H1 (cell line): ENCODE measurements around the gene RPL3. TPM values are rescaled to one million over a fixed set of nuclear protein-coding genes. Genes with fewer than 3 reads are reported as not detected.

Experiments
- CTCF ChIA-PET: fragments of 300-600 bp; sonication (Branson Sonifier 250); formaldehyde crosslinking; loops from one replicate; lab custom pipeline; 2021; ENCODE audit not compliant: partially characterized antibody; lab: Charles Lee
- POLR2A ChIA-PET: fragments of 300-600 bp; sonication (Branson Sonifier 250); formaldehyde crosslinking; loops from one replicate; lab custom pipeline; 2021; ENCODE audit warnings: inconsistent platforms; ENCODE audit not compliant: partially characterized antibody; lab: Charles Lee
- DNase-seq, 2 experiments: peaks; one replicate each; pipeline versions ENCODE4 v3.0.0 to v3.0.0-alpha.2; 2010 to 2022; ENCODE audit warnings: low spot score in 2 of 2, low read depth in 1 of 2, mixed read lengths in 1 of 2
- FAIRE-seq: peaks from 2 replicates; lab custom pipeline; 2011; peaks lifted over from hg19 to GRCh38; lab: Jason Lieb, UNC
- H2AFZ ChIP-seq: 2 replicates; pipeline ENCODE4 v1.8.1; 2012; ENCODE audit warnings: low read length, inconsistent platforms
- H2AK5ac ChIP-seq: 2 replicates; pipeline ENCODE4 v1.6.1; 2013; ENCODE audit warnings: low read depth, low read length
- H2BK120ac ChIP-seq: replicated peaks from 2 replicates; pipeline ENCODE3; 2013; ENCODE audit warnings: low read depth, low read length, inconsistent platforms
- H2BK12ac ChIP-seq: 2 replicates; pipeline ENCODE4 v1.6.1; 2013; ENCODE audit warnings: low read depth, low read length
- H2BK15ac ChIP-seq: 2 replicates; pipeline ENCODE4 v1.6.1; 2013; ENCODE audit warnings: low read length
- H2BK20ac ChIP-seq: 2 replicates; pipeline ENCODE4 v1.6.1; 2013; ENCODE audit warnings: low read length
- H2BK5ac ChIP-seq: 2 replicates; pipeline ENCODE4 v1.6.1; 2013; ENCODE audit warnings: low read depth, low read length
- H3K14ac ChIP-seq: 2 replicates; pipeline ENCODE4 v1.6.1; 2013; ENCODE audit warnings: inconsistent platforms; ENCODE audit not compliant: insufficient read length
- H3K18ac ChIP-seq: 2 replicates; pipeline ENCODE4 v1.6.1; 2013; ENCODE audit warnings: low read length; ENCODE audit errors: extremely low read depth
- H3K23ac ChIP-seq: 2 replicates; pipeline ENCODE4 v1.6.1; 2013; ENCODE audit warnings: inconsistent platforms; ENCODE audit not compliant: insufficient read length
- H3K23me2 ChIP-seq: 2 replicates; pipeline ENCODE4 v1.6.1; 2013; ENCODE audit warnings: low read depth, low read length
- H3K27ac ChIP-seq: 2 replicates; pipeline ENCODE4 v1.6.1; 2011; ENCODE audit warnings: low read depth, low read length, inconsistent platforms
- H3K27me3 ChIP-seq, 4 experiments: replicated peaks in 1 of 4; 1 replicate in 1 of 4; 2 replicates in 3 of 4; pipeline versions ENCODE4 v1.6.1 to v1.8.1; 2011 to 2013; ENCODE audit warnings: low read length in 3 of 4, mild to moderate bottlenecking in 3 of 4, inconsistent platforms in 2 of 4, mixed read lengths in 2 of 4, moderate library complexity in 1 of 4; ENCODE audit not compliant: control insufficient read depth in 3 of 4, insufficient read depth in 3 of 4; ENCODE audit errors: extremely low read depth in 1 of 4
- H3K36me3 ChIP-seq, 4 experiments: 2 replicates each; pipeline versions ENCODE4 v1.6.1 to v1.8.1; 2011 to 2013; ENCODE audit warnings: mild to moderate bottlenecking in 4 of 4, low read length in 3 of 4, moderate library complexity in 2 of 4, control low read depth in 1 of 4, inconsistent platforms in 1 of 4; ENCODE audit not compliant: insufficient read depth in 4 of 4, control insufficient read depth in 2 of 4
- H3K4ac ChIP-seq: replicated peaks from 2 replicates; pipeline ENCODE3; 2013; ENCODE audit warnings: low read length, low read depth, mixed read lengths, inconsistent platforms; ENCODE audit not compliant: insufficient read length
- H3K4me1 ChIP-seq, 4 experiments: replicated peaks in 1 of 4; 1 replicate in 1 of 4; 2 replicates in 3 of 4; pipeline versions ENCODE4 v1.6.1 to v1.8.1; 2011 to 2013; ENCODE audit warnings: low read length in 3 of 4, inconsistent platforms in 2 of 4, mixed read lengths in 1 of 4; ENCODE audit not compliant: insufficient read depth in 4 of 4, control insufficient read depth in 3 of 4
- H3K4me2 ChIP-seq, 2 experiments: 2 replicates each; pipeline versions ENCODE4 v1.6.1 to v1.8.1; 2011 to 2013; ENCODE audit warnings: low read depth in 2 of 2, low read length in 2 of 2, control low read depth in 1 of 2, inconsistent platforms in 1 of 2, mild to moderate bottlenecking in 1 of 2; ENCODE audit not compliant: insufficient read depth in 1 of 2
- H3K4me3 ChIP-seq, 4 experiments: fragments of 200-600, 300-600 bp in 1 of 4; sonication (generic), shearing (Covaris generic), sonication (Bioruptor Twin) in 1 of 4; 2 replicates each; pipeline versions ENCODE4 v1.5.1 to v1.8.1; 2011 to 2016; ENCODE audit warnings: low read length in 4 of 4, low read depth in 3 of 4, control low read depth in 2 of 4, inconsistent platforms in 2 of 4, mild to moderate bottlenecking in 2 of 4, mixed read lengths in 1 of 4, moderate library complexity in 1 of 4; ENCODE audit not compliant: insufficient read depth in 2 of 4; ENCODE audit errors: extremely low read depth in 1 of 4
- H3K56ac ChIP-seq: replicated peaks from 2 replicates; pipeline ENCODE3; 2013; ENCODE audit warnings: low read depth, mild to moderate bottlenecking, mixed read lengths, low read length, inconsistent platforms; ENCODE audit not compliant: insufficient read length
- H3K79me1 ChIP-seq: 2 replicates; pipeline ENCODE4 v1.6.1; 2013; ENCODE audit warnings: low read depth, low read length, control low read depth
- H3K79me2 ChIP-seq, 2 experiments: 2 replicates each; pipeline versions ENCODE4 v1.6.1 to v1.8.1; 2012 to 2013; ENCODE audit warnings: low read length in 2 of 2, mild to moderate bottlenecking in 2 of 2, inconsistent platforms in 1 of 2; ENCODE audit not compliant: insufficient read depth in 2 of 2, control insufficient read depth in 1 of 2
- H3K9ac ChIP-seq, 4 experiments: replicated peaks in 1 of 4; 1 replicate in 1 of 4; 2 replicates in 3 of 4; pipeline versions ENCODE4 v1.6.1 to v1.8.1; 2011 to 2013; ENCODE audit warnings: low read depth in 3 of 4, low read length in 3 of 4, control low read depth in 2 of 4, mild to moderate bottlenecking in 2 of 4, moderate library complexity in 2 of 4, inconsistent platforms in 1 of 4; ENCODE audit errors: extremely low read depth in 1 of 4
- H3K9me3 ChIP-seq, 2 experiments: 2 replicates each; pipeline versions ENCODE4 v1.6.1 to v1.8.1; 2012 to 2013; ENCODE audit warnings: mild to moderate bottlenecking in 2 of 2, moderate library complexity in 2 of 2, control low read depth in 1 of 2, inconsistent platforms in 1 of 2, low read depth in 1 of 2, low read length in 1 of 2, mixed read lengths in 1 of 2; ENCODE audit not compliant: insufficient read depth in 2 of 2
- H4K20me1 ChIP-seq, 2 experiments: replicated peaks in 1 of 2; 2 replicates each; pipeline versions ENCODE3 to v1.8.1; 2011 to 2013; ENCODE audit warnings: inconsistent platforms in 2 of 2, low read length in 2 of 2, mild to moderate bottlenecking in 1 of 2; ENCODE audit not compliant: insufficient read depth in 2 of 2, control insufficient read depth in 1 of 2
- H4K5ac ChIP-seq: 2 replicates; pipeline ENCODE4 v1.6.1; 2013; ENCODE audit warnings: low read length, low read depth, mixed read lengths, inconsistent platforms; ENCODE audit not compliant: insufficient read length
- H4K8ac ChIP-seq: 2 replicates; pipeline ENCODE4 v1.8.0; 2013; ENCODE audit warnings: mild to moderate bottlenecking, moderate library complexity, low read length, inconsistent platforms; ENCODE audit not compliant: insufficient read depth; ENCODE audit errors: extremely low read depth
- H4K91ac ChIP-seq: replicated peaks from 2 replicates; pipeline ENCODE3; 2013; ENCODE audit warnings: low read length, mixed read lengths, inconsistent platforms; ENCODE audit not compliant: insufficient read length
- CTBP2 ChIP-seq: IDR thresholded peaks from 2 replicates; pipeline ENCODE4 v1.7.0; 2011; ENCODE audit warnings: borderline replicate concordance, mild to moderate bottlenecking, moderate library complexity, mixed read lengths, low read length; ENCODE audit not compliant: insufficient read depth, insufficient read length
- KDM4A ChIP-seq: IDR thresholded peaks from one replicate; pipeline ENCODE4 v1.7.1; 2012; ENCODE audit warnings: low read depth, mild to moderate bottlenecking, moderate library complexity, low read length, inconsistent platforms; ENCODE audit not compliant: severe bottlenecking
- POU5F1 ChIP-seq: IDR thresholded peaks from 2 replicates; pipeline ENCODE4 v1.6.1; 2011; ENCODE audit warnings: low read depth, mild to moderate bottlenecking, low read length, moderate library complexity
- SIX5 ChIP-seq: IDR thresholded peaks from 2 replicates; pipeline ENCODE4 v1.6.1; 2011; ENCODE audit warnings: mild to moderate bottlenecking, low read depth, low read length
- SRF ChIP-seq: IDR thresholded peaks from 2 replicates; pipeline ENCODE4 v1.6.1; 2011; ENCODE audit warnings: mild to moderate bottlenecking, low read depth, low read length, moderate library complexity
- WGBS, 2 experiments: shearing (Covaris generic) in 1 of 2; methylation state at CpG; one replicate each; pipeline versions ENCODE4 v1.1.6 to v1.1.7; 2013 to 2015; ENCODE audit warnings: low lambda C conversion rate in 2 of 2, mixed read lengths in 2 of 2, inconsistent platforms in 1 of 2, low coverage in 1 of 2, missing lambda C conversion rate in 1 of 2; ENCODE audit not compliant: insufficient replicate concordance in 2 of 2, insufficient coverage in 1 of 2, insufficient read length in 1 of 2; ENCODE audit errors: extremely low coverage in 1 of 2, missing lambda C conversion rate in 1 of 2; 5-methylcytosine and 5-hydroxymethylcytosine counted together
- polyA plus RNA-seq, 7 experiments: library from polyadenylated mRNA; depleted of rRNA in 3 of 7; stranded (reverse) in 5 of 7; unstranded in 2 of 7; fragments of >200 nt in 5 of 7; fragments of 200-250 nt in 2 of 7; gene quantifications; 1 replicate in 5 of 7; 2 replicates in 1 of 7; 4 replicates in 1 of 7; pipeline versions ENCODE4 v1.2.1 to v1.2.3, GENCODE V29; 2011 to 2013; ENCODE audit warnings: missing spikeins in 2 of 7, mixed read lengths in 2 of 7
- total RNA-seq: library from RNA; stranded (reverse); fragmentation: NEBNext Ultra II Directional; extraction: Animal tissue kit (Norgen Biotek cat#: 25700); gene quantifications from 2 replicates; pipeline ENCODE4 v1.2.1, GENCODE V29; 2021

Gene RPL3
- total and polyA plus RNA-seq, 2 of the 8 experiments (the other 6 are each of a cell fraction or from before 2014, with no cell fraction given), result 2,865 to 5,466 TPM

DNA sequence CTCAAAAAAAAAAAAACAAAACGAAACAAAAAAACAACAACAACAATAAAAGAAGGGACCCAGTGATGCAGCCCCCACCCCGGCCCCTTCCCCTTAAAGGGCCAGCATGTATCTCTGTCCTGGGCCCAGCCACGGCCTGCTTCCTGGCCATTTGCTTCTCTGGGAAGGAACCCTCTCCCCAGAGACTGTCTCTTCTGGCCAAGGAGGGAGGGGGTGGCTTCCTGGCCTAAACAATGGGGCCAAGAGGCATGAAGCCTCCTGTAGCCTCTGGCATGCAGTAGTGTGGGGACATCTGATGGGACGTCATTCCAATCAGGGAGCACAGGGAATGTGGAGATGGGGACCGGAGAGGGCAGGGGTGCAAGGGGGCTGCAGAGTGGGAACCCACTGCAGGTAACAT lies 49.1 kb downstream of the RPL3 start:
- no peak overlapping the region for H3K23ac ChIP-seq
- no peak overlapping the region for H3K18ac ChIP-seq
- H3K14ac ChIP-seq, result no peak overlapping the region
- no peak overlapping the region for H3K27ac ChIP-seq
- no peak overlapping the region for H2BK5ac ChIP-seq
- no peak overlapping the region for H2AK5ac ChIP-seq
- no peak overlapping the region for H4K5ac ChIP-seq
- H4K8ac ChIP-seq, result no peak overlapping the region
- H3K23me2 ChIP-seq, result no peaks in the 10 kb centered on the region
- 78% methylated on average over 5 of the region's 5 CpGs; no CpG with 5 or more reads in 1 of the 2 experiments for WGBS, 2 experiments
- no peaks in the 10 kb centered on the region for H4K20me1 ChIP-seq
- no peak overlapping the region for H4K91ac ChIP-seq
- no peak overlapping the region for H3K4me3 ChIP-seq
- H3K79me2 ChIP-seq, result no peaks in the 10 kb centered on the region
- H2BK20ac ChIP-seq, result no peak overlapping the region
- TF ChIP-seq CTBP2, result no peak
- no peak for TF ChIP-seq SIX5
- no peak for TF ChIP-seq POU5F1
- no peak for TF ChIP-seq KDM4A
- TF ChIP-seq SRF, result no peak
- no peaks in the 10 kb centered on the region for H3K36me3 ChIP-seq
- no peaks in the 10 kb centered on the region; a peak in 1 of 7 replicates for H3K27me3 ChIP-seq
- no peak overlapping the region for H2BK15ac ChIP-seq
- H2BK12ac ChIP-seq, result no peak overlapping the region
- no peak overlapping the region for H2AFZ ChIP-seq
- 0 out of 4 replicates have a peak, but pooled peaks cover 0 to 2% of the 10 kb centered on the region in 2 experiments for H3K9me3 ChIP-seq
- no peak for FAIRE-seq
- H3K4me1 ChIP-seq, result peaks cover 0 to 7% (median under 1%) of the 10 kb centered on the region in 4 experiments; a peak in 2 of 7 replicates
- DNase-seq, result no peak
- no peak overlapping the region for H3K4me2 ChIP-seq
- H3K9ac ChIP-seq, result no peak overlapping the region
- no peak overlapping the region for H3K4ac ChIP-seq
- H3K56ac ChIP-seq, result no peak overlapping the region
- ChIA-PET POLR2A (interaction anchor here (1.4 to 2.6 kb wide), 4 partner anchors 9 to 44 kb away, joined by 3 to 10 read pairs (median 5); no protein-coding TSS in a partner anchor), CTCF (interaction anchor here (1.0 to 2.5 kb wide), 5 partner anchors 7 to 99 kb away, joined by 3 to 9 read pairs (median 5); no protein-coding TSS in a partner anchor)
- H3K79me1 ChIP-seq, result no peaks in the 10 kb centered on the region
- no peak overlapping the region for H2BK120ac ChIP-seq
